ENCODE results near the gene TRIM13. TPM values are rescaled to one million over a fixed set of nuclear protein-coding genes. Genes with fewer than 3 reads are reported as not detected.

The TRIM13 gene
- total and polyA plus RNA-seq, 2 of the 13 experiments (the other 11 are each of a cell fraction or from before 2014, with no cell fraction given): 22.0 to 24.4 TPM

DNA sequence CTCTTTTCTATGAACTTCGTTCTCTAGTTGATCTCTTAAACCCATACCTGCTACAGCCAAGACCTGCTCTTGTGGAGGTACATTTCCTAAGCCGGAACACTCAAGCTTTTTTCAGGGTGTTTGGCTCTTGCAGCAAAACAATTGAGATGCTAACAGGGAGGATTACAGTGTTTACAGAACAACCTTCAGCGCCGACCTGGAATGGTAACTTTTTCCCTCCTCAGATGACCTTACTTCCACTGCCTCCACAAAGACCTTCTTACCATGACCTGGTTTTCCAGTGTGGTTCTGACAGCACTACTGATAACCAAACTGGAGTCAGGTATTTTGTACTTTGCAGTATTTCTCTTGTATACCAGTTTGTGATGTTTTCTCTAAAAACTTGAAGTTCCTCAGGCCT, 18.9 kb downstream of the TRIM13 start (continued):
- TF ChIP-seq, protein P1, sequence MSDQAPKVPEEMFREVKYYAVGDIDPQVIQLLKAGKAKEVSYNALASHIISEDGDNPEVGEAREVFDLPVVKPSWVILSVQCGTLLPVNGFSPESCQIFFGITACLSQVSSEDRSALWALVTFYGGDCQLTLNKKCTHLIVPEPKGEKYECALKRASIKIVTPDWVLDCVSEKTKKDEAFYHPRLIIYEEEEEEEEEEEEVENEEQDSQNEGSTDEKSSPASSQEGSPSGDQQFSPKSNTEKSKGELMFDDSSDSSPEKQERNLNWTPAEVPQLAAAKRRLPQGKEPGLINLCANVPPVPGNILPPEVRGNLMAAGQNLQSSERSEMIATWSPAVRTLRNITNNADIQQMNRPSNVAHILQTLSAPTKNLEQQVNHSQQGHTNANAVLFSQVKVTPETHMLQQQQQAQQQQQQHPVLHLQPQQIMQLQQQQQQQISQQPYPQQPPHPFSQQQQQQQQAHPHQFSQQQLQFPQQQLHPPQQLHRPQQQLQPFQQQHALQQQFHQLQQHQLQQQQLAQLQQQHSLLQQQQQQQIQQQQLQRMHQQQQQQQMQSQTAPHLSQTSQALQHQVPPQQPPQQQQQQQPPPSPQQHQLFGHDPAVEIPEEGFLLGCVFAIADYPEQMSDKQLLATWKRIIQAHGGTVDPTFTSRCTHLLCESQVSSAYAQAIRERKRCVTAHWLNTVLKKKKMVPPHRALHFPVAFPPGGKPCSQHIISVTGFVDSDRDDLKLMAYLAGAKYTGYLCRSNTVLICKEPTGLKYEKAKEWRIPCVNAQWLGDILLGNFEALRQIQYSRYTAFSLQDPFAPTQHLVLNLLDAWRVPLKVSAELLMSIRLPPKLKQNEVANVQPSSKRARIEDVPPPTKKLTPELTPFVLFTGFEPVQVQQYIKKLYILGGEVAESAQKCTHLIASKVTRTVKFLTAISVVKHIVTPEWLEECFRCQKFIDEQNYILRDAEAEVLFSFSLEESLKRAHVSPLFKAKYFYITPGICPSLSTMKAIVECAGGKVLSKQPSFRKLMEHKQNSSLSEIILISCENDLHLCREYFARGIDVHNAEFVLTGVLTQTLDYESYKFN (CRISPR knock-in tag; conservative IDR thresholded peaks at IDR 0.05): no peak
- TF ChIP-seq CBFB (CRISPR knock-in tag; IDR thresholded peaks at IDR 0.05) (no peak), ZNF720 (CRISPR knock-in tag; IDR thresholded peaks at IDR 0.05) (no peak), LRRFIP1 (CRISPR knock-in tag; conservative IDR thresholded peaks at IDR 0.05) (no peak)

GRCh38 chr13:50016444-50016843, 19.6 kb downstream of the TRIM13 start:
- H3K9me3 ChIP-seq (ENCODE audit: low read length): no peaks in the 10 kb centered on the region
- CTCF ChIA-PET (ENCODE audit: low intra/inter-chr PET ratio, low total read pairs): no interaction called here
- no peak for DNase-seq (ENCODE audit: low spot score)
- no peaks in the 10 kb centered on the region for H3K27me3 ChIP-seq (ENCODE audit: control insufficient read depth in 1 of 2, insufficient read depth in 2 of 2, low read length in 2 of 2)
- no peak overlapping the region for H3K4me3 ChIP-seq (replicated peaks in 1 of 3; ENCODE audit: insufficient read depth in 1 of 3, low read depth in 2 of 3, low read length in 3 of 3)
- H3K4me2 ChIP-seq (ENCODE audit: low read depth, low read length): no peak overlapping the region
- 97% methylated on average over 2 of the region's 2 CpGs for WGBS (ENCODE audit: low lambda C conversion rate)
- POLR2A ChIA-PET: no interaction called here
- H3K27ac ChIP-seq (ENCODE audit: extremely low read length, insufficient read depth, low read length): no peak overlapping the region
- no peak for ATAC-seq
- H3K9ac ChIP-seq (ENCODE audit: insufficient read depth, low read depth, low read length): no peak overlapping the region
- H2AFZ ChIP-seq (ENCODE audit: low read length): no peak overlapping the region
- no peaks in the 10 kb centered on the region for H3K79me2 ChIP-seq (ENCODE audit: insufficient read depth, low read length)
- in situ Hi-C loops (cut with HindIII; ENCODE audit: extremely low pct_ligation_motif_present, low pct_unique_long_range_greater_than_20kb): no loop called here
- BruUV-seq (replicated peaks): no TSS peak
- no peaks in the 10 kb centered on the region for H3K4me1 ChIP-seq (ENCODE audit: insufficient read depth, low read length)
- TF ChIP-seq THAP8 (CRISPR knock-in tag; IDR thresholded peaks at IDR 0.05; ENCODE audit: borderline replicate concordance): no peak
- no peaks in the 10 kb centered on the region for H4K20me1 ChIP-seq (ENCODE audit: insufficient read depth, low read length)
- H3K36me3 ChIP-seq (replicated peaks in 1 of 2; ENCODE audit: control insufficient read depth in 1 of 2, insufficient read depth in 2 of 2, low read length in 2 of 2): peaks cover 4 to 18% of the 10 kb centered on the region in 2 experiments; a peak in 4 of 5 replicates
- intact Hi-C loops (cut with micrococcal nuclease; ENCODE audit: unreplicated experiment): no loop called here
- FAIRE-seq: no peak
